Fibroblast of skin of right biceps (primary cell): ENCODE data around the gene HOXB8.
A peak's percentile ranks its signal among the peaks of the same experiment; 100 is the strongest.

Experiments
- DNase-seq: peaks from one replicate; pipeline ENCODE4 v3.0.0-alpha.2; 2013

The HOXB8 gene

GRCh38 chr17:48624544-48625494, 9.7 kb upstream of the HOXB8 start:
- DNase-seq: no peak

DNA sequence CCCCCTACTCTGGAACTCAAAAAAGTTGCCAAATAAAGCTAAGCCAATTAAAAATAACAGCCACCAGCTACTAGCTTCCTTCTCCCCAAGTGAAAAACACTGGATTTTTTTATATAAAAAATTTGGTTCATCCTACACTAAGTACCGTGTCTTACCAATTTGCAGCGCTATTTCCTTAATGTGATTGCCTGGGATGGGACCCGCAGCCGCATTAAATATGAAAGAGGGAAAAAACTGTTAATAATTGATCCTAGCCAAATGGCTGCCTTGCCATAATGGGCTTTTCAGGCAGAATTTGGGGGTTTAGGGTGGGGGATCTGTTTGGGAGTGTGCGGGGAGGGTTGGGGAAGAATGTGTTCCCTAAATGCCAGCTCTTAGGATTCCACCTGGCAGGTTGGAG, 9.0 kb upstream of the HOXB8 start:
- no peak for DNase-seq

DNA sequence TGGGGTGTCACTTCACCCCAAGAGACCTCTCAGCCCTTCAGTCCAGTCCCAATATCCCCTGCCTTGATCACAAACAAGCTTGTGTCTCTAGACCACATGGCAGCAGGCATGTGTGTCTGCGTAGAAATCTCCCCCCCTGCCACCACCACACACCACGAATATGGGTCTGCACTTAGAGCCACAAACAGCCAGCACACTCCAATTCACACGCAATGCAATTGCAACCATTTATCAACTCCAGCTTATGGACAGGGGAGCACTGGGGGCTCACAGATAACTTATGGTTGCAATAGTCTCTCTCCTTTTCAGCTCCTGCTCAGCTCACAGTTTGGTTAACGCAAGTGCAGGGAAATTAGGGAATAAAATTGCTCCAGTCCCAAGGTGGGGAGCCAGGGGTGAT, 8.5 kb upstream of the HOXB8 start:
- no peak for DNase-seq

DNA sequence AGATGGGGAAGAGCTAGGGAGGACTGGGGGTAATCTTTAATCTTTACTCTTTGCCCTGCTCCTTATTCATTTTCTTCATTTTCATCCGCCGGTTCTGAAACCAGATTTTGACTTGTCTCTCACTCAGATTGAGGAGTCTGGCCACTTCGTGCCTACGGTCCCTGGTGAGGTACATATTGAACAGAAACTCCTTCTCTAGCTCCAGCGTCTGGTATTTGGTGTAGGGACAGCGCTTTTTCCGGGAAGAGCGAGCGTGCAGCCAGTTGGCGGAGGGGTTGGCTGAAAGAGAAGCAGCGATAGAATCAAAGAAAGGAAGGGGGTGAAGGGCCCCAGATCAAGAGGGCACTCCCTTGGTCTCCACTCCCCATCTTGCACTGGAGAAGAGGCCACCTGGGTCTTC, 7.8 kb upstream of the HOXB8 start:
- DNase-seq: no peak

GRCh38 chr17:48621410-48622392, 6.6 kb upstream of the HOXB8 start:
- no peak for DNase-seq

DNA sequence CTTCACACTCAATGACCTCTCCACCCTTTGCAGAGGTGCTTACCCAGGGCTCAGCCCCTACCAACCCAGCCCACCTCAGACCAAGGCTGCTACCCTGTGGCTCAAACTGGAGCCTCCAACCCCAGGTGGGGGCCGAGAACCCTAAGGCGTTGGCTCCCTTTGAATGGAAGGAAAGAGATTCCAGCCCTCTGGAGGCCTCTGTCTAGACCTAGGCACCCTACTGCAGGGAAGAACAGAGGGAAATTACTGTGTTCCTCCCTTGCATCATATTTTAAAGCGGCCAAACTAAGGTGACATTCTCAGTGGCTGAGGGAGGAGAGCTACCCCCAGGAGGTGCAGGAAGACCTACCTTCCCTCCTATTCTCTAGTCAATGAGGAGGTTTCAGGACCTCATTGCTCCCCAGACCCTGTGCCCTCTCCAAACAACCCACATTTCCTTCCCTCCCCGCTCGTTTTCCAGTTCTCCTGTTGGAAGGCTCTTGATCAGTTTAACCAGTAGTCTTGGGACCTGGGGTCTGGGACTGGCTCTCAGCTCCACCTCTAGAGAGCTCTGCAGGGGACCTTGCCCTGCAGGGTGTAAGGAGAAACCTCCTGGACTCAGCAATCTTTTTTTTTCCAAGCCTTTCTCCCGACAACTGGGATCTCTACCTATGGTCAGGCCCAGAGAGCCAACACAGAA, 5.5 kb upstream of the HOXB8 start:
- DNase-seq: no peak

DNA sequence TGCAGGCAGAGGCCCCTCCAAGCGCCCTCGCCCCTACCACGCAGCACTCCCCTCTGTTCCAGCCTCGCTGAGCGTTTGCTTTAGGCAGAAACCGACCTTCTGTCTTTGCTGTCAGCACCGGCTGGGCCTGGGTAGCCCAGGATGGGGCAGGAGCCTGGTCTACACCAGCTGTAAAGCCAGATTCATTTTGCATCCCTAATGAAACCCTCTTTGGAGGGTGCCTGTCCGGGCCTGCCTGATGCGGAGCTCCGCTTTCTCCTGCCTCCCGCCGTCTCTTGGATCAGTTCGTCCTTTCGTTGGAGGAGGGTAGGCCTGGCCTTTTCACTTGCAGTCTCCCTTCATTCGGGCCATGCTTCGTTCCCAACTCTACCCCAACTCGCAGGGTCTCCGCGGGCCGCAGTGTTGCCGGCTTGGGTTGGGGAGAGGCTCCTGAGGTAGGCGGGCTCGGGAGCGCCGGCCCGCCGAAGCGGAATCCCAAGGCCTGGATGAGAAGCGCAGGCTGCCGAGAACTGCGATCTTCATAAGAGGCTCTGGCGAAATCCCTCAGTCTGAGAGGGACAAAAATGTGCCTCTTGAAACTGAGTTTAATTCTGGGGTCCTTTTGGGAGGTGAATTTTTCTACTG, 4.8 kb upstream of the HOXB8 start:
- DNase-seq: no peak

DNA sequence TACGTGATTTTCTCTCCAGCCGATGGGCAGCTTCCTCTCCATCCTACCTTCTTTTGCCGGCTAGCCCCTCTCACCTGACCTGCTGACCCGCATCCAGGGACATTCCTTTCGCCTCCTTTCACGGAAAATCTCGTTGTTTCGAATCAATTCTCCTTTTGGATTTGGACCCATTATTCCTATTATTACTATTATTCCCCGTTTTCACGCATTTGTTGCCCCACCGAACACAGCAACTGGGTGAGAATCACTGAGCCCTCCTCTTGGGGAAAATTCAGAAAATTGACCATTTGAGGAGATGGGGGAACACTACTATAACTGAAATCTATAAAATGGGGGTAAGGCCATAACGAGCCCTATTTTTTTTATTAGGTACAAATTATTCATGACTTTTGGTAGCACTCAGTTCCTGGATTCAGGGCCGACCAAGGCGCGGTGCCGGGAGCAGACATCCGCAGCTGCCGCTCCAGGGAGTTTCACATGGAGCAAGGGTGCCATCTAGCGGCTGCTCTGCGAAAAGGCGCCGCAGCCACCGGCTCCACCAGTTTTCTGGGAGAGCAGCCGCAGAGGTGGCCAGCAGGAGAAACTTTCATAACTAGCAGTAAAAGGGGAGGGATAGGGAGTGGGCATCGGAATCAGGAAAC, 3.3 kb upstream of the HOXB8 start:
- DNase-seq: peak; percentile 82

DNA sequence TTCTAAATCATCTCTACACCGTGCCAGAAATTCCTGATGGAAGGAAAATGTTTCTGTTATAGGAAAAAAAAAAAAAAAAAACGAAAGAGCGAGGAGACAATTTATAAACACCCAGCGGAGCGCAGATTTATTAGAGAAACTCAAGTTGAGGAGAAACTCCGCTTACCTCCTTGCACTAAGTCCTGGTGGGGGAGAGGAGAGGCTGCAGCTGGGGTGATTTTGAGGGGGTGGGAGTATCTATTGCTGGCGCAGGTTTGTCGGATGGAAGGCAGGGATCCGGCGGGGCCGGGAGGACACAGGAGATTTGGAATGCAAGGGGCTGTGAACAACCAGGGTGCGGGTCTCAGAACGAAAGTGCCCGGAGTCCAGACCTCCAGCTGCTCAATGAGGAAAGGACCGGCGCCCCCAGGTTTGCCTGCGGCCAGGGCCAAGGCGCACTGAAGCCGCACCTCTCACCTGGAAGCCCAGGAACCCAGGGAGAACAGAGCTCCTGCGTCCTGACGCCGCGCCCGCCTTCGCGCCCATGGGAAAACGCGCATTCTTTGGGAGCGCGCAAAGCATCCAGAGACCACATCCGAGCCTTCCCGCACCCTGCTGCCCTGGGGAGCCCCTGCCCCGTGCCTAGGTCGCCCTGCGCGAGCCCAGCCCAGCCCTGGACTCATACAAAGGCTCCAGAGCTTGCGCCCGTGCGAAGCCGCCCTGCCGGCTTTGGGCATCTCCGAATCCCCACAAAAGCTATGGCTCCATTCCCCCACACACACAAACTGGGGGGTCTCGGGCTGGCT, 2.6 kb upstream of the HOXB8 start:
- DNase-seq: no peak

GRCh38 chr17:48616717-48617470, 1.8 kb upstream of the HOXB8 start:
- no peak for DNase-seq

DNA sequence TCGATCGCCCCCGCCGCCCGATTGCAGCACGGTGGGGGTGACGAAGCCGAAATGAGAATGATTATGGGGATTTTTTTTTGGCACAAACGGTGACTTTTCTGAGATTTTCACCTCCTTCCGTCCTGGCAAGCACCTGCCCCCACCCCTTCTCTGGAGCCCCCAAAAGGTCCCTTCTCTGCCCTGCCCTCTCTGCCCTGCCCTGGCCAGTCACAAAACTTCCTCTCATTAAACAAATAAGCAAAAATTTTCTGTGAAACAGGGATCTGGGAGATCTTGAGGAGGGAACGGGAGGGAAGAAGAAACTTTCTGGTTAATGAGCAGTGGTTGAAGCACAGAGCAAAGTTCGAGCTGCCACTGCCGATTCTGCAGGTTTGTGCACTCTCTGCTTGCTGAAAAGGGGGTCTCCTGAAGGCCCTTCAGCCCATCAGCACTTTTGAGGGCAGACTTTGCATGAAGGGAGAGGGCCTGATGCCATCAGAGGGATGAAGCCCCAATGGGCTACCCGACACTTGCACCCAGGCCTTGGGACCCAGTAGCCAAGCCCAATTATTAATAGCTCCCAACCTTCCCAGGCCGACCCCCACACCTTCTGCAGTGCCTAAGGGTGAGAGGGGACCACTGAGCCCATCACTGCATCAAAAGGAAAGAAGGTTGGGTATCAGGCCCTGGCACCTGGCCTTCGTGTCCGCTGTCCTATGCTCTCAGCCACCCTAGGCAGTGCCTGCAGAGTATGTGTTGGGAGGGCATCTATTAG, 1.0 kb upstream of the HOXB8 start:
- no peak for DNase-seq

GRCh38 chr17:48613862-48614694, 1.0 kb downstream of the HOXB8 start:
- DNase-seq: peak; percentile 43

DNA sequence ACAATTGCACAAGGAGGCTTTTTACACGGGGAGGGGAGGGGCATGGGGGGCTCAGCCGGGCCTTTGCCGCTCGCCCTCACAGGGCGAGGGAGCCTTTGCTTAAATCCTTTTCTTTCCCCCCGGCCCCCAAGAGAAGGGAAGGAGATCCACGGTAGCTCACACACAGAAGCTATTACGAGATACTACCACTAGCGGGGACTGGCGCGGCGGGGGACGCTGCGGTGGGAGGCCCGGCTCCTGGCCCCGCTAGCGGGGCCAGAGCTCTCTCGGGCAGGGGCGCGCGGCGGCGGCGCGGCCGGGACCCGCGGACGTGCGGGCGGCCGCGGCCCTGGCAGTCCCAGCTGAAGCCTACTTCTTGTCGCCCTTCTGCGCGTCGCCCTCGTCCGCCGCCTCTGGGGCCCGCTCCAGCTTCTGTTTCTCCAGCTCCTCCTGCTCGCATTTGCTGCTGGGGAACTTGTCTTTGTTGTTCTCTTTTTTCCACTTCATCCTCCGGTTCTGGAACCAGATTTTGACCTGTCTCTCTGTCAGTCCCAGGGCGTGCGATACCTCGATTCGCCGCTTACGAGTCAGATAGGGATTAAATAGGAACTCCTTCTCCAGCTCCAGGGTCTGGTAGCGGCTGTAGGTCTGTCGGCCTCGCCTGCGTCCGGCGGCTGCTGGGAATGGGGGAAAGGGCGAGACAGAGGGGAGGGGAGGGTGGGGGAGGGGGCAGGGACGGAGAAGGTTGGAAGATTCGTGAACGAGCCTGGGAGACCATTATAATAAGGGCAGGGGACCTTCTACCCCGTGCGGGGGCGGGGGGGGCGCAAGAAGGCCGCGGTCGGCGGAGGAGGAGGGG, 2.0 kb downstream of the HOXB8 start:
- DNase-seq: peak; percentile 71

- peak; percentile 75 for DNase-seq
These were observed 2.6 kb downstream of the HOXB8 start for GRCh38 chr17:48612456-48612853.

- no peak for DNase-seq
These were observed 3.2 kb downstream of the HOXB8 start for GRCh38 chr17:48611681-48612455.

DNA sequence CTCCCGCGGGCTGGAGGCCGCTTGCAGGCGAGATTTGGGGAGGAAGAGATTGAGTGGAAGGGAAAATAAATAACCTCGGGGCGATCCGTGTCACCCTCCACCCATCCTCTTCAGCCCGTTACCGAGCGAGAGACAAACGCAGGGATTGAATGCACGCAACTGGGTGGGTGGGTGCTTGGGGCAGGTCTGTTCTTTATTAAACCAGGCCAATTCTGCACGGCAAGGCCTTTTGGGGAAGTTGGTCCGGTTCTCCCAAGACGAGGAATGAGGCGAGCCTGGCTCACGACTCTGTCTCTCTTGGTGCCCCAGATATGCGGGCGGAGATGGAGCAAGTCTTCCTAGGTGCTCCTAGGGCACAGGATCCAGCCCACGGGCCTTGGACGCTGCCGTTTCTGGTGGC, 3.9 kb downstream of the HOXB8 start:
- DNase-seq: peak; percentile 52
